Cerebellar cortex (tissue), 1 donor: ENCODE measurements around the gene PSEN1.
"Not testable (repeated sequence)": the region's sequence is repeated elsewhere in the genome, so short reads cannot be mapped to it uniquely, and the experiment has no call there.

Experiments
- DNase-seq: peaks from one replicate; pipeline ENCODE4 v3.0.0-alpha.2; 2015; ENCODE audit warnings: low spot score

The PSEN1 gene

DNA sequence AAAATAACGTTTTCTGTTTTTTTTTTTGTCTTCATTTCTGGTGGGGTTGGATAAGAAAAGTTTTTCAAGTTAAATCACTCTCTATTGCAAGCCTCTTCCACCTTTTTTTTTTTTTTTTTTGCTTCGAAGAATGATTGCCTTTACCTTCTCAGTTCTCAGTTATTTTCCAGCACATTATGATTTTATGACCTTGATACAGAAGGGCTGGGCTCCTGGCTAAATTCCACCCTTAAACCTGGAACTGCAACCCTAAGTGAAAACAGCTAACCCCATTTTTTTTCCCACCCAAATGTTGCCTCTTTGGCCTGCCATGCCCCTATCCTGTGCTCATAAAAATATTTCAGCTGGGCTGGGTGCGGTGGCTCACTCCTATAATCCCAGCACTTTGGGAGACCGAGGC lies 31.4 kb downstream of the PSEN1 start:
- no peak for DNase-seq

DNA sequence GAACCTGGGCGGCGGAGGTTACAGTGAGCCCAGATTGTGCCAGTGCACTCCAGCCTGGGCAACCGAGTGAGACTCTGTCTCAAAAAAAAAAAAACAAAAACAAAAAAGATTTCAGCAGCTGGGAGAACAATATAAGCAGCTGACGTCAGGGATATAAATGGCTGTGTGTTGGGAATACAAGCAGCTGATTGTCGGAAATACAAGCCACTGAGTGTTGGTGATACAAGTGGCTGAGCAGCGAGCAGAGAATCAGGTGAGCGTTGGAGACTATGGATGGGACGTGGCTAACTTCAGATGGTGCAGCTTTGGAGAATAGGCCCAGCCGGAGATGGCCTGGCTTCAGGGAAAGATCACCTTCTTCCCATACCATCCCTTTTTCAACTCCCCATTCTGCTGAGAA lies 32.0 kb downstream of the PSEN1 start:
- no peak for DNase-seq

DNA sequence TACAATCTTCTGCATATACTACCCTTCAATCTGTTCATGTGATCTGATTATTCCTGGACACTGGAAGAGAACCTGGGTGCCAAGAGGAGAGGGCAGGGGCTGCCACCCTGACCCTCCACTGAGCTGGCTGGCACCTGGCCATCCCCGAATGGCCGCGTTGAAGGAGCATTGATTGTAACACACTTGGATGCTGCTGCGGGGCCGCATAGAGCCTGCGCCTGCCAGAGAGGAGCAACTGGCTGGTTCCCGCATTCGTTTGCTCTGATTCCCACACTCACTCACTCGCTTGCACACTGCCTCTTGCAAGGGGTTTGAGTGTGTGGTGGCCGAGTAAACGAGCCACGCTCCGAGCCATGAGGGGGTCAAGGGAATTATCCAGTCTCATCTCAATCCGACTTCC lies 32.4 kb downstream of the PSEN1 start:
- no peak for DNase-seq

DNA sequence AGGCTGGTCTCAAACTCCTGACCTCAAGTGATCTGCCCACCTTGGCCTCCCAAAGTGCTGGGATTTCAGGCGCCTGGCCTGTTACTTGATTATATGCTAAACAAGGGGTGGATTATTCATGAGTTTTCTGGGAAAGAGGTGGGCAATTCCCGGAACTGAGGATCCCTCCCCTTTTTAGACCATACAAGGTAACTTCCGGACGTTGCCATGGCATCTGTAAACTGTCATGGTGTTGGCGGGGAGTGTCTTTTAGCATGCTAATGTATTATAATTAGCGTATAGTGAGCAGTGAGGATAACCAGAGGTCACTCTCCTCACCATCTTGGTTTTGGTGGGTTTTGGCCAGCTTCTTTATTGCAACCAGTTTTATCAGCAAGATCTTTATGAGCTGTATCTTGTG lies 33.5 kb downstream of the PSEN1 start:
- DNase-seq = not testable (repeated sequence)

DNA sequence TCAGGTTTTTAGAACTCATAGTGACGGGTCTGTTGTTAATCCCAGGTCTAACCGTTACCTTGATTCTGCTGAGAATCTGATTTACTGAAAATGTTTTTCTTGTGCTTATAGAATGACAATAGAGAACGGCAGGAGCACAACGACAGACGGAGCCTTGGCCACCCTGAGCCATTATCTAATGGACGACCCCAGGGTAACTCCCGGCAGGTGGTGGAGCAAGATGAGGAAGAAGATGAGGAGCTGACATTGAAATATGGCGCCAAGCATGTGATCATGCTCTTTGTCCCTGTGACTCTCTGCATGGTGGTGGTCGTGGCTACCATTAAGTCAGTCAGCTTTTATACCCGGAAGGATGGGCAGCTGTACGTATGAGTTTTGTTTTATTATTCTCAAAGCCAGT lies 34.4 kb downstream of the PSEN1 start:
- no peak for DNase-seq

DNA sequence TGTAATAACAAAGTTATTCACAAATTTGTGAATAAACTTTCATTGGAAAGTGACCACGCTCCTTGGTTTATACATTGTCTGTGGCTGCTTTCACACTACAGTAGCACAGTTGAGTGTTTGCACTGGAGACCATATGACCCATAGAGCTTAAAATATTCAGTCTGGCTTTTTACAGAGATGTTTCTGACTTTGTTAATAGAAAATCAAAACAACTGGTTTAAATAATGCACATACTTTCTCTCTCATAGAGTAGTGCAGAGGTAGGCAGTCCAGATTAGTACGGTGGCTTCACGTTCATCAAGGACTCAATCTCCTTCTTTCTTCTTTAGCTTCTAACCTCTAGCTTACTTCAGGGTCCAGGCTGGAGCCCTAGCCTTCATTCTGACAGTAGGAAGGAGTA lies 36.2 kb downstream of the PSEN1 start:
- no peak for DNase-seq

DNA sequence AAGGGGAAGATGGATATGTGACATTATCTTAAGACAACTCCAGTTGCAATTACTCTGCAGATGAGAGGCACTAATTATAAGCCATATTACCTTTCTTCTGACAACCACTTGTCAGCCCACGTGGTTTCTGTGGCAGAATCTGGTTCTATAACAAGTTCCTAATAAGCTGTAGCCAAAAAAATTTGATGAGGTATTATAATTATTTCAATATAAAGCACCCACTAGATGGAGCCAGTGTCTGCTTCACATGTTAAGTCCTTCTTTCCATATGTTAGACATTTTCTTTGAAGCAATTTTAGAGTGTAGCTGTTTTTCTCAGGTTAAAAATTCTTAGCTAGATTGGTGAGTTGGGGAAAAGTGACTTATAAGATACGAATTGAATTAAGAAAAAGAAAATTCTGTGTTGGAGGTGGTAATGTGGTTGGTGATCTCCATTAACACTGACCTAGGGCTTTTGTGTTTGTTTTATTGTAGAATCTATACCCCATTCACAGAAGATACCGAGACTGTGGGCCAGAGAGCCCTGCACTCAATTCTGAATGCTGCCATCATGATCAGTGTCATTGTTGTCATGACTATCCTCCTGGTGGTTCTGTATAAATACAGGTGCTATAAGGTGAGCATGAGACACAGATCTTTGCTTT lies 36.9 kb downstream of the PSEN1 start:
- DNase-seq = peak; percentile 49

DNA sequence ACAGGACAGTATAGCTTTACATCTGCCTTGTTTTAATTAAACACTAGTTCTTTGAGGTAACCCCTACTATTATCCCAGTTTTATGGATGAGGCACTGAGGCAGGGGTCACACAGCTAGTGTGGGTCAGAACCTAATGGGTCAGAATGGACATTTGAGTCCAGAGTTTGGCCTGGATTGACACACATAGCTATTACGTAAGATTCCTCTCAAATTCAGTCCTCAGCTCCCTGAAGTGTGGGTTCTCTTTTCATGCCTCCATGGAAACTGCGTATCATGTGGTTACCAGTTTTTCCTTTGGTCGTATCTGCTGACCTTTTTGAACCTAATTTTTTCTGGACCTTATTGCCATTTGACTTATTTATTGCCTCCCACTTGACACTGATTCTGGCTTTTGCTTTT lies 40.4 kb downstream of the PSEN1 start:
- no peak for DNase-seq

DNA sequence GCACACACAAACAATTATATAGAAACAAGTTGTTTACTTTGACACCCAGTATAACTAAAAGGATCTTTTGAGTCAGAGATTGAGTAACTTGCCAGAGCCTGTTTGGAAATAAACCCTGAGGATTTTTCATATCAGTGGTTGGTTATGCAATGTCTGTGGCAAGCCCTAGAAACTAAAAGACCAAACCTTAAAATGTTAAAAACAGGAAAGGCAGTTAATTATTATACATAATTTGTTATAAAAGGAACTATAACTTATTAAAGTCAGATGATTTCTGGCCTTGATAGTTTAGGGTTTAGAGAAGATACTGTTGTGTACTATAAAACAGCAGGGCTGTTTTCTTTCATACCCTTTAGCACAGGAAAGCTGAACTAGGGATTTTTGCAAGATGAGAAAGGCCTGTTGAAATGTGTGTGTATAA lies 44.1 kb downstream of the PSEN1 start:
- no peak for DNase-seq

DNA sequence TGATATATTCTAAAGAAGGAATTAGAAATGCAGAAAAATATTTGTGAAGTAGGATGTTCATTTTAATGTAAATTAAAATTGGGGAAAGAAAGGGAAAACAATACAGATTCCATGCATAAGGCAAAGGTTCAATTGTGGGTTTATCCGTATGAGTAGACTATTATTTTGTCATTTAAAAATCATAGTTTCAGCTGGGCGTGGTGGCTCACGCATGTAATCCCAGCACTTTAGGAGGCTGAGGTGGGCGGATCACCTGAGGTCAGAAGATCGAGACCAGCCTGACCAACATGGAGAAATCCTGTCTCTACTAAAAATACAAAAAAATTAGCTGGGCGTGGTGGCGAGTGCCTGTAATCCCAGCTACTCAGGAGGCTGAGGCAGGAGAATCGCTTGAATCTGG lies 44.7 kb downstream of the PSEN1 start:
- DNase-seq = not testable (repeated sequence)

DNA sequence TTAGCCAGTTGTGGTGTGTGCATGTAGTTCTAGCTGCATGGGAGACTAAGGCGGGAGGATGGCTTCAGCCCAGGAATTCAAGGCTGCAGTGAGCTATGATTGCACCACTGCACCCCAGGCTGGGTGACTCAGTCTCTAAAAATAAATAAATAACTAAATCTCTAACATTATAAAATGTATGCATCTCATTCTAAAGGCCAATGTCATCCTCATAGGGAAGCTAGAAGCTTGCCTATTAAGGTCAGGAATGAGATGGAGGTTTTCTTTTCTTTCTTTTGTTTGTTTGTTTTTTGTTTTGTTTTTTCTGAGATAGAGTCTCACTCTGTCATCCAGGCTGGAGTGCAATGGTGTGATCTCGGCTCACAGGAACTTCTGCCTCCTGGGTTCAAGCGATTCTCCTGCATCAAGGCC lies 52.2 kb downstream of the PSEN1 start:
- no peak for DNase-seq

DNA sequence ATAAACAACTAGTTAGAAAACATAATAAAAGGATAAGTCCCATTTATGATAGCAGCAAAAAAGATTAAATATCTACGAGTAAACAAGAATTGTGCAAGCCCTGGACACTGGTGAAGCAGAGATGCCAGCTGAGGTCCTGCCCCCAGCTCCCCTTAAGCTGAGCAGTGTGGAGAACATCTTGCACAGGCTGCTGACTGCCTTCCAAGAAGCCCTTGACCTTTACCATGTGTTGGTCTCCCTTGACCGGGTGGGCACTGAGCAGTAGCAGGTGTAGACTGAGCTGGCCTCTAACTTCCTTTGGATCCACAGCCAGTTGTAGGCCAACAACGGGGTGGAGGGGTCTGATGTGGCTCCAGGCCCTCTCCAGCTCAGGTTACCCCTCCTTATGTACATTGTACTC lies 53.3 kb downstream of the PSEN1 start:
- DNase-seq = no peak

DNA sequence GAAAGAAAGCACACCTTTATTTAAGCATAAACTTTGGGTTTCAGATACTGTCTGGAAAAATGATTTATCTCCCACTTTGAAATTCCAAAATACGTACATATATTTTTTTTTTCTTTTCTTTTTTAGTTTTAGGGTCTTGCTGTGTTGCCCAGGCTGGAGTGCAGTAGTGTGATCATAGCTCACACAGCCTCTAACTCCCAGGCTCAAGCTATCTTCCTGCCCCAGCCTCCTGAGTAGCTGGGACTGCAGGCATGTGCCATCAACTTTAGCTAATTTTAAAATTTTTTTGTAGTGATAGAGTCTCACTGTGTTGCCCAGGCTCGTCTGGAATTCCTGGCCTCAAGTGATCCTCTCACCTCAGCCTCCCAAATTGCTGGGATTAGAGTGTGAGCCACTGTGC lies 55.1 kb downstream of the PSEN1 start:
- DNase-seq = no peak

DNA sequence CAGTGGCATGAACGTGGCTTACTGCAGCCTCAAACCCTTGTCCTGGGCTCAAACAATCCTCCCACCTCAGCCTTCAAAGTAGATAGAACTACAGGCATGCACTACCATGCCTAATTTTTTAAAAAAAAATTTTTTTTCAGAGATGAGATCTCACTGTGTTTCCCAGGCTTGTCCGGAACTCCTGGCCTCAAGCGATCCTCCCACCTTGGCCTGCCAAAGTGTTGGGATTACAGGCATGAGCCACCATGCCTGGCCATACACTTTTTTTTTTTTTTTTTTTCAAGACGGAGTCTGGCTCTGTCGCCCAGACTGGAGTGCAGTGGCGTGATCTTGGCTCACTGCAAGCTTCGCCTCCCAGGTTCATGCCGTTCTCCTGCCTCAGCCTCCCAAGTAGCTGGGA lies 58.0 kb downstream of the PSEN1 start:
- DNase-seq = not testable (repeated sequence)

DNA sequence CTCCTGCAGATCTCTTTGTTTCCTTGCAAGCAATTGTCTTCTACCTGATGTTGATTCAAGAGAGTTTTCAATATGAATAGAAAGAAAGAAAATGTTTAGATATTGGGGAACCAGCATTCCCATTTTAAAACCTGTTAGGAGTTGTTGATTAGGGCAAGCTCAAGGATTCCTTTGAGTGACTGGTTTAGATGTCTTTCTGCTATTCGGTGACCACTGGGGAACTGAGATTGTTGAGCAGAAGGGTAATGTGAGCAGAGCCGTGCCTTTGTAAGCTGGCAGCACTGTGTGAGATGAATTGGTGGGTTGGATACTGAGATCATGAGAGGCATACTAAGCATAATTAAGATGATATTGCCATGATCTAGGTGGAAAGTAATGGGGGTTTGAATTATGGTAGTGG lies 61.9 kb downstream of the PSEN1 start:
- DNase-seq = no peak

DNA sequence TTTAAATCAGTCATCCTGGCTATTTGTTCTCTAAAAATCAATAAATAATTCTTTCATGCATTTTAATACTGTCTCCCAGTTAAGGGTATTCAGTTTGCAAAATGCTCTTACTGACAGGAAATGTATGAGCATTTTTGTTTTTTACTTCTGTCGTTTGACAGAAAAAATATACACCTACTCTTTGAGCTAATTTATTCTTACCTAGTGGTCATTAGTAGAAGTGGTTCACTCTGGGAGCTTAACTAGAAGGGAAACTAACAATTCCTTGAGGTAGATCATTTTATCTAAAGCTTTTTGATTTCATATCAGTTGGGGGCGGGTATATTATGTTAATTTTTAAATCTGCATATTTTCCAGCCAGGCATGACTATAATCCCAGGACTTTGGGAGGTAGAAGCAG lies 67.2 kb downstream of the PSEN1 start:
- no peak for DNase-seq

DNA sequence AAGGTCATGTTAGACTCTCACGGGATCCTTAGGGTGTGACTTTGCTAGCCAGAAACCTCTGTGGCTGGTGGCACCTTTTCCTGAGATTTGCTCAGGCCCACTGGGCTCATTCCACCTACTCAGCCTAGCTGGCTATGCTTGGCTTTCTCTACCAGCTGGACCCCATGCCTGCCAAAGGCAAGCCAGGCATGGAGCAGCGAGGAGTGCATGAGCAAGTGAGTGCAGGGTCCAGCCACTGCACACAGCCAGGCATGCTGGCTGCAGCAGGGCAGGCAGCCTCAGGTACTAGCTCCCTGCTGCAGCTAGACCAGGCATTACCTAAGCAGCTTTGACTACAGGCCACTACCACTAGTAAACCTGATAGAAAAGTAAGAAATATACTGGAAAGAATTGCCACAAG lies 71.3 kb downstream of the PSEN1 start:
- DNase-seq = no peak

DNA sequence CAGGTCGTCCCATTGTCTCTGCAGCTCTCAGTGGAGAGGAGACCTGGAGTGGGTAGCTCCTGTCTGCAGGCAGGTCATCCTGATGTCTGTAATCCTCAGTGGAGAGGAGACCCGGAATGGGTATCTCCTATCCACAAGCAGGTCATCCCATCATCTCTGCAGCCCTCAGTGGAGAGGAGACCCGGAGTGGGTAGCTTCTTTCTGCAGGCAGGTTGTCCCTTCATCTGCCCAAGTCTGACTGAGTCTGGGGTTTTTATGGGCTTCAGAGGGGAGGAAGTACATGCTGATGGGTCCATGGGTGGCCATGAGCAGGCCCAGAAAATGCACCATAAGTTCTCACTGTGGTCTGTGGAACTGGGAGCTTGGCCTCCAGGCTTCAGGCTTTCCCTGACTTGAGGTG lies 72.1 kb downstream of the PSEN1 start:
- no peak for DNase-seq

DNA sequence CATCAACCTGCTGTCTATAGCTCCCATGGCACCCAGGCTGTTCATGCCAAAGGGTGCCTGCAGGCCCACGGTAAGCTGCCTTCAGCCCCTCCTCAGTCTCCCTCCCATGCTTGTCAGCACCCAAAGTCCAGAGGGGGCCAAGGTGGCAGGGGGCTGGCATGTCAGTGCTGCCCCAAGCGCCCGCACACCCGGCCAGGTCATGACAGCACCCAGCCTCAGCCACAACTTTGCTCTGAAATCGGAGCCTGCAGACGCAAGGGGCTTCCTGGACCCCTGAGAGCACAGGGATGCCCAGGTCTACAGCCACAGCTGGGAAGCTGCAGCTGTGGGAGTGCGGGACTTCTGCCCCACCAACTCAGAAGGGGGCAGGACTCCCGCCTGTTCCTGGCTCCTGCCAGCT lies 72.5 kb downstream of the PSEN1 start:
- DNase-seq = no peak

DNA sequence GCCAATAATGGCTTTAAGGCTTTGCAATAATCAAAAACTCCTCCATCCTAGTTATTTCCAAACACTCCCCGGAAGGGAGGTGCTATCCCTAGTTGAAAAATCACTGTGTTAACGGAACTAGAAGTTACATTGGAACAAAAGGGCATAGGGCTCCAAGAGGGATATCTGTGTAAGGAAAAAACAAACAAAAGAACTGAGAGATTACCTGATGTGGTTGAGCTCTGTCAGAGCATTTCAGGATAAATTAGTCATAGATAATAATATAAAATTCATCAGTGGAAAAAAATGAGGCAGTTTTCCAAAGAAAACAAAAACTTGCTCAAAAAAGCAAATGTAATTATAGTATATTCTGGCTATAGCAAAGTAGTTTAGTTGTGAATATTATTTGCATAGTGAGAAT lies 73.6 kb downstream of the PSEN1 start:
- DNase-seq = no peak

DNA sequence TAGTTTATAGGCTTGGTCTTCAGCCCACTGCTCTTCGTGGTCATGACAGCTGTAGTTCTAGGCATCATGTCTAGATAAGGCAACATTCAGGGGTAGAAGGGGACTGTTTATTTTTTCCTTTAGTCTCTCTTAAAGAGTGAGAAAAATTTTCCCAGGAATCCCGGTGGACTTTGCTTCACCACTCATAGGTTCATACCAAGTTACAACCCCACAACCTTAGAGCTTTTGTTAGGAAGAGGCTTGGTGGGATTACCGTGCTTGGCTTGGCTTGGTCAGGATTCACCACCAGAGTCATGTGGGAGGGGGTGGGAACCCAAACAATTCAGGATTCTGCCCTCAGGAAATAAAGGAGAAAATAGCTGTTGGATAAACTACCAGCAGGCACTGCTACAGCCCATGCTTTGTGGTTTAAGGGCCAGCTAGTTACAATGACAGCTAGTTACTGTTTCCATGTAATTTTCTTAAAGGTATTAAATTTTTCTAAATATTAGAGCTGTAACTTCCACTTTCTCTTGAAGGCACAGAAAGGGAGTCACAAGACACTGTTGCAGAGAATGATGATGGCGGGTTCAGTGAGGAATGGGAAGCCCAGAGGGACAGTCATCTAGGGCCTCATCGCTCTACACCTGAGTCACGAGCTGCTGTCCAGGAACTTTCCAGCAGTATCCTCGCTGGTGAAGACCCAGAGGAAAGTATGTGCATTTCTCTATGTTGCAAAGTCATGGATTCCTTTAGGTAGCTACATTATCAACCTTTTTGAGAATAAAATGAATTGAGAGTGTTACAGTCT lies 75.1 kb downstream of the PSEN1 start:
- DNase-seq = no peak

DNA sequence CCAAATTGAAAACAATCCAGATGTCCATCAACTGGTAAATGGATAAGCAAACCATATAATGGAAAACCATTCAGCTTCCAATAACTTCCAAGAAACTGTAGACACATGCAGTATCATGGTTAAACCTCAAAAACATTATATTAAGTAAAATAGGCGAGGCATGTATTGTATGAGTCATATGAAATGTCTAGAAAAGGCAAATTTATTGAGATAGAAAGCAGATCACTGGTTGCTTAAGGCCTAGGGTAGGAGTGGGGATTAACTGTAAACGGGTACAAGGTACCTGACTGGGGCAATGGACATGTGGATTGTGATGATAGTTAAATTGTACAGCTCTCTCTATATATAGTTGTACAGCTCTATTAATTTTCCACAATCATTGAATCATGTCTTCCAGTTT lies 79.7 kb downstream of the PSEN1 start:
- no peak for DNase-seq

DNA sequence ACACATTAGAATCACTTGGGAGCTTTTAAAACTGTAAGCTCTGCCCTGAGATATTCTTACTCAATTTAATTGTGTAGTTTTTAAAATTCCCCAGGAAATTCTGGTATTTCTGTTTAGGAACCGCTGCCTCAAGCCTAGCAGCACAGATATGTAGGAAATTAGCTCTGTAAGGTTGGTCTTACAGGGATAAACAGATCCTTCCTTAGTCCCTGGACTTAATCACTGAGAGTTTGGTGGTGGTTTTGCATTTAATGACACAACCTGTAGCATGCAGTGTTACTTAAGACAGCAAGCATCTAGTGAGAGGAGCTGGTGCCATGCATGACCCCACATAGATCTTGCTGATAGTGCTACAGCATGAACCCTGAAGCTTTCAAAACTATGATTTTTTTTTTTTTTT lies 81.1 kb downstream of the PSEN1 start:
- no peak for DNase-seq

DNA sequence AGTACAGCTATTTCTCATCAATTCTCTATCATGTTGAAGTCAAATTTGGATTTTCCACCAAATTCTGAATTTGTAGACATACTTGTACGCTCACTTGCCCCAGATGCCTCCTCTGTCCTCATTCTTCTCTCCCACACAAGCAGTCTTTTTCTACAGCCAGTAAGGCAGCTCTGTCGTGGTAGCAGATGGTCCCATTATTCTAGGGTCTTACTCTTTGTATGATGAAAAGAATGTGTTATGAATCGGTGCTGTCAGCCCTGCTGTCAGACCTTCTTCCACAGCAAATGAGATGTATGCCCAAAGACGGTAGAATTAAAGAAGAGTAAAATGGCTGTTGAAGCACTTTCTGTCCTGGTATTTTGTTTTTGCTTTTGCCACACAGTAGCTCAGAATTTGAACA lies 83.8 kb downstream of the PSEN1 start:
- no peak for DNase-seq
